A673 (cell line): ENCODE data around the gene THRB. TPM values are rescaled to one million over a fixed set of nuclear protein-coding genes. Genes with fewer than 3 reads are reported as not detected.

ENCODE experiments used
- BruUV-seq: library from RNA; stranded (reverse); fragments of 400-500 nt; replicated peaks from 2 replicates; lab custom pipeline; 2021; lab: Mats Ljungman, UMichigan
- CTCF ChIA-PET: fragments of 300-600 bp; sonication (Branson Sonifier 250); formaldehyde crosslinking; loops from one replicate; lab custom pipeline; 2022; ENCODE audit warnings: antibody characterized with exemption; lab: Charles Lee
- POLR2A ChIA-PET: fragments of 300-600 bp; sonication (Branson Sonifier 250); formaldehyde crosslinking; loops from one replicate; lab custom pipeline; 2022; ENCODE audit warnings: antibody characterized with exemption; ENCODE audit not compliant: low non-redundant PET; lab: Charles Lee
- DNase-seq: peaks from one replicate; pipeline ENCODE4 v3.0.0-alpha.2; 2015; ENCODE audit warnings: low spot score
- H3K27ac ChIP-seq: fragments of 200-600 bp; sonication (generic); 2 replicates; pipeline ENCODE4 v1.5.1; 2016; ENCODE audit warnings: mixed run types, low read depth, mild to moderate bottlenecking, mixed read lengths, antibody characterized with exemption, low read length; ENCODE audit not compliant: poor library complexity, severe bottlenecking
- H3K27me3 ChIP-seq: fragments of 200-600 bp; sonication (generic); replicated peaks from 2 replicates; pipeline ENCODE4 v1.6.1; 2017; ENCODE audit warnings: mixed run types, low read depth, mild to moderate bottlenecking, mixed read lengths, antibody characterized with exemption, low read length; ENCODE audit not compliant: insufficient read depth, poor library complexity
- H3K36me3 ChIP-seq: fragments of 200-600 bp; sonication (generic); 2 replicates; pipeline ENCODE4 v1.6.1; 2016; ENCODE audit warnings: mixed run types, mild to moderate bottlenecking, mixed read lengths, antibody characterized with exemption, low read length; ENCODE audit not compliant: insufficient read depth, poor library complexity, severe bottlenecking
- H3K4me1 ChIP-seq: fragments of 200-600 bp; sonication (generic); 2 replicates; pipeline ENCODE4 v1.6.1; 2017; ENCODE audit warnings: mixed run types, mild to moderate bottlenecking, mixed read lengths, antibody characterized with exemption, low read length; ENCODE audit not compliant: insufficient read depth, poor library complexity, severe bottlenecking
- H3K4me3 ChIP-seq: fragments of 200-600 bp; sonication (generic); 2 replicates; pipeline ENCODE4 v1.5.1; 2016; ENCODE audit warnings: low read depth, mixed run types, mild to moderate bottlenecking, mixed read lengths, low read length; ENCODE audit not compliant: poor library complexity, severe bottlenecking
- H3K9me3 ChIP-seq: fragments of 200-600 bp; sonication (generic); 2 replicates; pipeline ENCODE4 v1.6.1; 2016; ENCODE audit warnings: mixed run types, low read depth, mild to moderate bottlenecking, mixed read lengths, antibody characterized with exemption, low read length; ENCODE audit not compliant: poor library complexity, severe bottlenecking
- EZH2 ChIP-seq: fragments of 200-600 bp; sonication (generic); IDR thresholded peaks from 2 replicates; pipeline ENCODE4 v1.6.1; 2017; ENCODE audit warnings: borderline replicate concordance, low read depth, mild to moderate bottlenecking, mixed read lengths, antibody characterized with exemption, low read length; ENCODE audit not compliant: poor library complexity, severe bottlenecking
- intact Hi-C: fragments of 100-400 bp; cut with micrococcal nuclease; formaldehyde crosslinking; loops from one replicate; pipeline ENCODE4 v1.10.0; 2022; ENCODE audit not compliant: unreplicated experiment
- total RNA-seq: library from RNA; stranded (reverse); gene quantifications from 2 replicates; pipeline ENCODE4 v1.2.3, GENCODE V29; 2021
- TF ChIP-seq, protein P1 (sequence below): fragments of 300-800, 200-600 bp; sonication (generic); conservative IDR thresholded peaks from 2 replicates; pipeline ENCODE4 v1.5.1; 2017; ENCODE audit warnings: low read depth, mild to moderate bottlenecking, antibody characterized with exemption, low read length, moderate library complexity, mixed read lengths

THRB gene
- total RNA-seq, 1 experiment from 2014 or later, result 0.11 TPM

DNA sequence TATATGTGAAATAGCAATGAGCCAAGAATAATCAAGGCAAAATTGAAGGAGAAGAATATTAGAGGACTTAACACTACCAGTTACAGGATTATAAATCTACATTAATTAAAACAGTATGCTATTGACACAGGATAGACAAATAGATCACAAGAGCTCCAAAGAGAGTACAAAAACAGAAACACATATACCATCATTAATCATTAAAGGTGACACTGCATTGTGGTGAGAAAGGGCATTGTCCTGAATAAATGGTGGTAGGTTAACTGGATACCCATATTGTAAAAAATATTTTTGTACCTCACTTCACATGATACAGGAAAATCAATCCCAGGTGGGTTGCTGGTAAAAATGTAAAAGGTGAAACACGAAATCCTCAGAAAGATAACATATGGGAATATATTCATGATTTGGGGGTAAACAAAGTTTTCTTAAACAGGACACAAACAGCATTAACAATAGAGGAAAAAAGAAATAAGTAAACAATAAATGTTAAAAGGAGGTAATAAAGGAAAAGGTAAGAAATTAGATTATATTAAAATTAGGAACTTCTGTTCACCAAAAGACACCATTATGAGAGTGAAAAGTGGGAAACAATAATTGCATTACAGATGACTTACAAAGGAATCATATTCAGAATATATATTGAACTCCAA lies 145.2 kb downstream of the THRB start:
- TF ChIP-seq, protein P1, sequence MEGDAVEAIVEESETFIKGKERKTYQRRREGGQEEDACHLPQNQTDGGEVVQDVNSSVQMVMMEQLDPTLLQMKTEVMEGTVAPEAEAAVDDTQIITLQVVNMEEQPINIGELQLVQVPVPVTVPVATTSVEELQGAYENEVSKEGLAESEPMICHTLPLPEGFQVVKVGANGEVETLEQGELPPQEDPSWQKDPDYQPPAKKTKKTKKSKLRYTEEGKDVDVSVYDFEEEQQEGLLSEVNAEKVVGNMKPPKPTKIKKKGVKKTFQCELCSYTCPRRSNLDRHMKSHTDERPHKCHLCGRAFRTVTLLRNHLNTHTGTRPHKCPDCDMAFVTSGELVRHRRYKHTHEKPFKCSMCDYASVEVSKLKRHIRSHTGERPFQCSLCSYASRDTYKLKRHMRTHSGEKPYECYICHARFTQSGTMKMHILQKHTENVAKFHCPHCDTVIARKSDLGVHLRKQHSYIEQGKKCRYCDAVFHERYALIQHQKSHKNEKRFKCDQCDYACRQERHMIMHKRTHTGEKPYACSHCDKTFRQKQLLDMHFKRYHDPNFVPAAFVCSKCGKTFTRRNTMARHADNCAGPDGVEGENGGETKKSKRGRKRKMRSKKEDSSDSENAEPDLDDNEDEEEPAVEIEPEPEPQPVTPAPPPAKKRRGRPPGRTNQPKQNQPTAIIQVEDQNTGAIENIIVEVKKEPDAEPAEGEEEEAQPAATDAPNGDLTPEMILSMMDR, result no peak
- TF ChIP-seq EZH2, result no peak
- no peak for DNase-seq
- H3K4me3 ChIP-seq, result no peak overlapping the region
- no peaks in the 10 kb centered on the region for H3K4me1 ChIP-seq
- BruUV-seq, result no TSS peak
- ChIA-PET POLR2A (no interaction called here), CTCF (no interaction called here)
- H3K9me3 ChIP-seq, result no peaks in the 10 kb centered on the region
- H3K36me3 ChIP-seq, result no peaks in the 10 kb centered on the region
- intact Hi-C loops, result no loop called here
- H3K27me3 ChIP-seq, result no peaks in the 10 kb centered on the region
- no peak overlapping the region for H3K27ac ChIP-seq

DNA sequence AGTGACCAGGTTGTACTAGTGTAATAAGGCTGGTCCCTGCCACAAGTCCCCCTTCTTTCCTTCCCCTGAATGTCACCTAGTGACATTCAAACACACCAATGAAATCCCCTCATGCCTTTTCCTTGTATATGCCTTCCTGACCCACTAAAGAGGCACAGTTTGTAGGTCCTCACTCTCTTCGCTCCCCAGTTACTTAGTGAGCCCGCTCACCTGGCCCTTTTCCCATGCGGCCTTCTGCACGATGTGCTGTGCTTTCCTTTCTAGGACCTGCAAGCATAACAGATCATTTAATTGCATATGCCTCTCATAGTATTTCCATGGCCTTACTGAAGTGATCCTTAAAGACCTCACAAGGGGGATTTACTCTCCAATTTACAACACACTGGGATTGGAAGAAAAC lies 146.3 kb downstream of the THRB start:
- no TSS peak for BruUV-seq
- Histone ChIP-seq H3K4me1 (no peaks in the 10 kb centered on the region), H3K36me3 (no peaks in the 10 kb centered on the region), H3K4me3 (no peak overlapping the region), H3K9me3 (no peaks in the 10 kb centered on the region), H3K27ac (no peak overlapping the region), H3K27me3 (no peaks in the 10 kb centered on the region)
- TF ChIP-seq, protein P1, result no peak
- TF ChIP-seq EZH2, result no peak
- intact Hi-C loops, result no loop called here
- no peak for DNase-seq
- ChIA-PET CTCF (no interaction called here), POLR2A (no interaction called here)

DNA sequence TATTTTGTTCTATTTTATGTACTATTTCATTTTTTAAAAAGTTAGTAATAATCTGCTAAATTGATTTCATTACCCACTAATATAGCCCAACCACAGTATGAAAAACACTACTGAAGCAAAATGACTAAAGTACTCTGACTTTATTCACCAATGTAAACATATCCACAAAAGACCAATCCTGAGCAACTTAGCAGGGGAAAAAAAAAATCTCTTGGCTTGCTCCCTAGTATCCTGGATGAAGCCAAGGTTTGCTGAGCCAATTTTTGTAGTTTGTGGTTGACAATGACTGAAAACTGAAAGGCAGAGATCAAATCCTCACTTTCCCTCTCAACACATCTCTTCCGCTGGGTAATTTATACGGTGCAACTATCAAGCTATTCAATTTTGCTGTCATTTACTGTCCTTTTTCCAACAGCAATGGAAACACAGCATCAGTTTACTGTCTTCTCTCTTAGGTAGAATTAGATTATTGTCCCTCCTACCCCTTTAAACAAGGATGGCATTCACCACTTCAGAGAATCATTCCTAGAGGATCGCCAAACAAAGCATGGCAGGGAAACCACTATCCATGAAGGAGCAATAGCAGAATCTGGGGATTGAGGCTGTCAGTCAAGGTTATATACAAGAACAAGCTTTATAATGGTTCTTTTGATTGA lies 149.7 kb downstream of the THRB start:
- Histone ChIP-seq H3K9me3 (no peaks in the 10 kb centered on the region), H3K27ac (no peak overlapping the region), H3K4me3 (no peak overlapping the region), H3K4me1 (no peaks in the 10 kb centered on the region), H3K27me3 (no peaks in the 10 kb centered on the region), H3K36me3 (no peaks in the 10 kb centered on the region)
- no TSS peak for BruUV-seq
- DNase-seq, result no peak
- TF ChIP-seq, protein P1, result no peak
- TF ChIP-seq EZH2, result no peak
- CTCF ChIA-PET, result no interaction called here
- POLR2A ChIA-PET, result no interaction called here
- intact Hi-C loops, result no loop called here
